Fibroblast of the aortic adventitia (primary cell): ENCODE measurements around the gene VPS33B. TPM values are rescaled to one million over a fixed set of nuclear protein-coding genes. Genes with fewer than 3 reads are reported as not detected.

Experiments used
- DNase-seq: peaks from one replicate; pipeline ENCODE4 v3.0.0-alpha.2; 2010; ENCODE audit warnings: low read depth
- H3K4me3 ChIP-seq: 2 replicates; pipeline ENCODE4 v1.5.1; 2011; ENCODE audit warnings: low read depth, mild to moderate bottlenecking, control low read depth, low read length, moderate library complexity
- CTCF ChIP-seq: IDR thresholded peaks from 2 replicates; pipeline ENCODE4 v1.5.1; 2011; ENCODE audit warnings: mild to moderate bottlenecking, low read length, control low read depth, inconsistent platforms; ENCODE audit not compliant: insufficient read depth
- total RNA-seq: library from RNA; depleted of rRNA; stranded (reverse); fragments of >200 nt; gene quantifications from 2 replicates; pipeline ENCODE4 v1.2.3, GENCODE V29; 2012; ENCODE audit warnings: low replicate concordance

Gene VPS33B
- total RNA-seq, 1 donor = 5.3 TPM

- DNase-seq = no peak
- TF ChIP-seq CTCF = no peak
- H3K4me3 ChIP-seq = no peak overlapping the region
Observed at GRCh38 chr15:90986790-90987507, 35.4 kb downstream of the VPS33B start.

GRCh38 chr15:90982135-90982534, 40.3 kb downstream of the VPS33B start:
- TF ChIP-seq CTCF = no peak
- H3K4me3 ChIP-seq = no peak overlapping the region
- DNase-seq = peak; percentile 46

- DNase-seq = no peak
- H3K4me3 ChIP-seq = no peak overlapping the region
- no peak for TF ChIP-seq CTCF
Observed at GRCh38 chr15:90981681-90982080, 40.7 kb downstream of the VPS33B start.

- peak; percentile 30 for DNase-seq
- TF ChIP-seq CTCF = no peak
Observed at GRCh38 chr15:90979582-90979981, 42.8 kb downstream of the VPS33B start.

DNA sequence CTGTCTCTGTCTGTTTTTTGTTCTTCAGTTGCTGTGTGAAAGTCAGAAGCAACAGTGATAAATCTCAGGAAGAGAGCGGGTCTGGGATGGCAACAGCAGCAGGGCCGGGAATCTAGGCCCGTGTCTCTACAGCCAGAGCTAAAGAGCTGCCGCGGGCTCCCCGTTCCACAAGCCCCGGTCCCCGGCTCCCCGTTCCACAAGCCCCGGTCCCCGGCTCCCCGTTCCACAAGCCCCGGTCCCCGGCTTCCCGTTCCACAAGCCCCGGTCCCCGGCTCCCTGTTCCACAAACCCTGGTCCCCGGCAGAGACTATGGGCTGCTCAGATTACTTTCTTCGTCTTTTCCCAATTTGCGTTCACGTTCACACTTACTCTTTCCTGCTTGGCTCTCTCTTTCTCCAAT, 48.2 kb downstream of the VPS33B start:
- no peak for TF ChIP-seq CTCF
- DNase-seq = no peak
- H3K4me3 ChIP-seq = no peak overlapping the region

More at GRCh38 chr15:90979582-90979981, 42.8 kb downstream of the VPS33B start:
- no peak overlapping the region for H3K4me3 ChIP-seq

- no peak for DNase-seq
- no peak overlapping the region for H3K4me3 ChIP-seq
- TF ChIP-seq CTCF = no peak
Observed at GRCh38 chr15:90972133-90972532, 50.3 kb downstream of the VPS33B start.

DNA sequence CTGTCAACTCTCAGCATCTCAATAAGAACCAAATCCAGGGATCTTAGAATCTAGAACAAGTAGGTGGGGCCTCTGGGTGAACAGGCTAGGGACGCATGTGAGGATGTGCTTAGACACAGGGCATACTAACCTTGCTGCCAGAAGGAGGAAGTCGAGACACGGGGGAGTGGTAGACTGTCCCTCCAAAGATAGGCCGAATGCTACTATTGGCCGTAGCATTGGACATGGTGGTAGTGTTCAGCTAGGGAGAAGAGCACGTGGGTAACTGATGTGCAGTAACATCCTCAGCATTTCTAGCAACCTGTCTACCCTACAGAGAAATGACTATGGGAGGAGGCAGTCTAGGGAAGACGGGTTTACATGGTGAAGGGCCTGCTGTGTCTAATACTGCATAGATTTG, 52.1 kb downstream of the VPS33B start:
- TF ChIP-seq CTCF = no peak

More for the DNA sequence above, 52.1 kb downstream of the VPS33B start:
- H3K4me3 ChIP-seq = no peak overlapping the region
- no peak for DNase-seq
